DOHH2 (cell line): ENCODE measurements around the gene ARRDC2.

Experiments
- CTCF ChIP-seq: fragments of 200-600 bp; sonication (generic); IDR thresholded peaks from one replicate; pipeline ENCODE4 v1.5.1; 2014; ENCODE audit warnings: antibody characterized with exemption, mild to moderate bottlenecking, low read depth, low read length; ENCODE audit not compliant: poor library complexity, severe bottlenecking
- EZH2phosphoT487 ChIP-seq: fragments of 200-600 bp; sonication (generic); IDR thresholded peaks from 2 replicates; pipeline ENCODE4 v1.6.1; 2017; ENCODE audit warnings: borderline replicate concordance, mild to moderate bottlenecking, antibody characterized with exemption, low read length, moderate library complexity, mixed read lengths

GRCh38 chr19:18009412-18010066 lies 1.6 kb downstream of the ARRDC2 start:
- TF ChIP-seq CTCF (no peak), EZH2phosphoT487 (no peak)
